GM12891 (cell line): ENCODE results near the gene ZPR1. TPM values are rescaled to one million over a fixed set of nuclear protein-coding genes. Genes with fewer than 3 reads are reported as not detected.
"Not testable (repeated sequence)": the region's sequence is repeated elsewhere in the genome, so short reads cannot be mapped to it uniquely, and the experiment has no call there.

Source experiments
- DNase-seq: peaks from one replicate; pipeline ENCODE4 v3.0.0; 2011; ENCODE audit warnings: low spot score; ENCODE audit not compliant: insufficient read length
- FAIRE-seq: peaks from 2 replicates; lab custom pipeline; 2011; peaks lifted over from hg19 to GRCh38; lab: Jason Lieb, UNC
- PAX5 ChIP-seq: IDR thresholded peaks from 2 replicates; pipeline ENCODE4 v1.6.1; 2011; ENCODE audit warnings: low read length, moderate library complexity, mild to moderate bottlenecking; ENCODE audit not compliant: insufficient read depth, severe bottlenecking
- POLR2A ChIP-seq: IDR thresholded peaks from 2 replicates; pipeline ENCODE4 v1.6.1; 2011; ENCODE audit warnings: low read depth, low read length, control low read depth
- POLR2AphosphoS5 ChIP-seq: IDR thresholded peaks from 2 replicates; pipeline ENCODE4 v1.6.1; 2011; ENCODE audit warnings: low read depth, low read length, control low read depth
- POU2F2 ChIP-seq: IDR thresholded peaks from 2 replicates; pipeline ENCODE4 v1.6.1; 2011; ENCODE audit warnings: low read depth, mild to moderate bottlenecking, control low read depth, low read length, moderate library complexity
- SPI1 ChIP-seq: IDR thresholded peaks from 2 replicates; pipeline ENCODE4 v1.6.1; 2011; ENCODE audit warnings: low read depth, low read length, control low read depth
- TAF1 ChIP-seq: IDR thresholded peaks from 2 replicates; pipeline ENCODE4 v1.6.1; 2011; ENCODE audit warnings: low read depth, low read length, control low read depth
- polyA plus RNA-seq: library from polyadenylated mRNA; unstranded; fragments of >200 nt; gene quantifications from one replicate; pipeline ENCODE4 v1.2.1, GENCODE V29; 2012; ENCODE audit warnings: low read depth, missing spikeins, inconsistent platforms; ENCODE audit not compliant: missing spikeins

ZPR1 gene, protein sequence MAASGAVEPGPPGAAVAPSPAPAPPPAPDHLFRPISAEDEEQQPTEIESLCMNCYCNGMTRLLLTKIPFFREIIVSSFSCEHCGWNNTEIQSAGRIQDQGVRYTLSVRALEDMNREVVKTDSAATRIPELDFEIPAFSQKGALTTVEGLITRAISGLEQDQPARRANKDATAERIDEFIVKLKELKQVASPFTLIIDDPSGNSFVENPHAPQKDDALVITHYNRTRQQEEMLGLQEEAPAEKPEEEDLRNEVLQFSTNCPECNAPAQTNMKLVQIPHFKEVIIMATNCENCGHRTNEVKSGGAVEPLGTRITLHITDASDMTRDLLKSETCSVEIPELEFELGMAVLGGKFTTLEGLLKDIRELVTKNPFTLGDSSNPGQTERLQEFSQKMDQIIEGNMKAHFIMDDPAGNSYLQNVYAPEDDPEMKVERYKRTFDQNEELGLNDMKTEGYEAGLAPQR
- 32.3 TPM for polyA plus RNA-seq

DNA sequence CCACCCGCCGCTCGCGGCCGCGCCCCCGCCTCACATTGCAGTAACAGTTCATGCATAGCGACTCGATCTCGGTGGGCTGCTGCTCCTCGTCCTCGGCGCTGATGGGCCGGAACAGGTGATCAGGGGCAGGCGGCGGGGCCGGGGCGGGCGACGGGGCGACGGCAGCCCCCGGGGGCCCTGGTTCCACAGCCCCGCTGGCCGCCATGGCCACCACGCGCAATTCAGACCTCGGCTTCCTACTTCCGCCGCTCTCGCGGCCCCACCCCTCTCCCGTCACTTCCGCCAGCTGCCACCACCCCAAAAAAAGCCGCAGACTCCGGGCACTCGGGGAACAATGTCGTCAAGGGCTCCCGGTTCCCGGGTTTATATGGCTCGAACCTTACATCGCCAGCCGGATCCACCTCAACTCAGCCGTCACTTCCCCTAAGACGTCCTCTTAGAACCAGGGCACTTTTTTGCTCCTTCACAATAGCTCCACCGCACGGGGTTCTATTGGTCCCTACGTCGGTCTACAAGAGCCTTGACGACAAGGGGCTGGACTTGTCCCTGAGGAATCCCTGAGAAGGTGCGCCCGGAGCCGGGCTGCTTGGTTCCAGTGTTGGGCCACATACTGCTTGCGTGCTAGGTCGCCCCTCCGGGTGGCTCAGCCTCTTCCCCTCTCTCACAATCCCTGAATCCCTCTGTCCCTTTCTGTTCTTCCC, at the start of gene ZPR1:
Gene ZPR1 (minus strand): TSS at position 238 of the 701 bp plus-strand sequence. CDS start 33 bp downstream, at position 205.
- no peak for TF ChIP-seq POU2F2
- no peak for TF ChIP-seq PAX5
- TF ChIP-seq POLR2AphosphoS5 = peak; percentile 85
- TF ChIP-seq POLR2A = peak; percentile 86
- TF ChIP-seq TAF1 = peak; percentile 73; the same call in 1 of the 2 replicates
- FAIRE-seq = peak; percentile 95
- DNase-seq = peak; percentile 92

DNA sequence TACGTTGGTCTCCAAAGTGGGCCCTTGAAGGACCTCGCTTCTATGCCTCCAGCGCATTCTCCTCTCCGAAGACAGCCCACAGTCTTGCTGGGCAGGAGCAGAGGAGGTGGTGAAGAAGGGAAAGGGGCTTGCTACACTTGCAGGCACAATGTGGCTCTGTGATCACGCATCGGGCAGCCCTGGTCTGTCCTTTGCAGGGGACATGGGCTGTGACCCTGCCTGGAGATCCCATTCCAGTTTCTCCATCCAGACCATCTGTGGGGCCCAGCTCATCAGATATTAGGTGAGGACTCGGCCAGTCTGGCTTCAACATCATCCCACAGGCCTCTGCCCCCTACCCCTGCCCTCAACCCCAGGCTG, 48.8 kb upstream of the ZPR1 start:
- no peak for FAIRE-seq
- no peak for DNase-seq
- TF ChIP-seq SPI1 (no peak), POU2F2 (no peak), POLR2A (no peak), PAX5 (no peak), TAF1 (no peak), POLR2AphosphoS5 (no peak)

DNA sequence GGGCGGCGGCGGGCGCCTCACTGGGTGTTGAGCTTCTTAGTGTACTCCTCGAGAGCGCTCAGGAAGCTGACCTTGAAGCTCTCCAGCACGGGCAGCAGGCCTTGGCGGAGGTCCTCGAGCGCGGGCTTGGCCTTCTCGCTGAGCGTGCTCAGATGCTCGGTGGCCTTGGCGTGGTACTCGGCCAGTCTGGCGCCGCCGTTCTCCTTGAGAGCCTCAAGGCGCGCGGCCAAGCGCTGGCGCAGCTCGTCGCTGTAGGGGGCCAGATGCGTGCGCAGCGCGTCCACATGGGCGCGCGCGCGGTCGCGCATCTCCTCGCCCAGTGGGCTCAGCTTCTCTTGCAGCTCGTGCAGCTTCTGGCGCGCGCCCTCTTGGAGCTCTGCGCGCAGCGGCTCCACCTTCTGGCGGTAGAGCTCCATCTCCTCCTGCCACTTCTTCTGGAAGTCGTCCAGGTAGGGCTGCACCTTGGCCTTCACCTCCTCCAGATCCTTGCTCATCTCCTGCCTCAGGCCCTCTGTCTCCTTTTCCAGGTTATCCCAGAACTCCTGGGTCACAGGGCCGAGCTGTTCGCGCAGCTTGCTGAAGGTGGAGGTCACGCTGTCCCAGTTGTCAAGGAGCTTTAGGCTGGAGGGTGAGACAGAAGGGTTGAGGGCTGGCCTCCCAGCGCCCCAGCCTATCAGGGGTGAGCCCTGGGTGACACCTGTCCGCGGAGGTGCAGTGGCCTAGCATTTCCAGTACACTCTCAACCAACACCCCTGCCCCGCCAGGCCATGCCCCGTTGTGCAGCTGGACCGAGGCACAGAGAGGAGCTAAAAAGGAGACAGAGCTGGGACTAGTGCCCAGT, 48.2 kb upstream of the ZPR1 start:
- DNase-seq (peak; percentile 95), FAIRE-seq (peak; percentile 99)
- TF ChIP-seq PAX5 (peak; percentile 50), POLR2A (no peak)

DNA sequence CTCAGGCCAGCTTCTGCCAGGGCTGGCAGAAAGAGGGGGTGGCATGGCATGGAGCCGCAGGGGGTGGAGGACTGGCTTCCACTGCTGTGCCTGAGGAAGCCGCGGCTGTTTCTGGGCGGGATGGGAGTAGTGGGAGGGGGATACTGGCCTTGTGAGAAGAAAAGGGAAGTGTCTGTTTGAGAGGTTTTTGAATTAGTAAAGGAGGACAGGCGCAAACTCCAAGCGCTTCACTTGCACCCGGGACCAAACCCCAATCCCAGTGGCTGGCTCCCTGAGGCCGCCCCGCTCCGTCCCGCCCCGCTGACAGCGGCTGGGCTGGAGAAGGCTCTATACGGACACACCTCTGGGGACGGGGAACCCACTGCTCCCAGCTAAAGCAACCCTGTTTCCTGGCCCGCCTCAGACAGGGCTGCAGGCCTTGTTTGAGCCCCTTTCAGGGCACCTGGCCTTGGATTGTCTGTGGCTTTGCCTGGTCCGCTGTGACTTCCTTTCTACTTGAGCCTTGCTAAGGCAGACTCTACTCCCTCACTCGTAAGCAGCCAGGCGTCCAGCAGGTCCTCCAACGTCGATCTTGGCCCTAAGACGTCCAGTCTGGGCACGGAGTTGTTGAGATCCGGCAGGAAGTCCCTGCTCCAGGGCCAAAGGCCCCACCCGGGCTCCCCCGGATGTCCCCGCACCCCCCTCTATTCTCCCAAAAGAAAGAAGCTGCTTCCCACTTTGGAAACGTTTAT, 47.4 kb upstream of the ZPR1 start:
- DNase-seq (peak; percentile 39), FAIRE-seq (peak; percentile 41)

DNA sequence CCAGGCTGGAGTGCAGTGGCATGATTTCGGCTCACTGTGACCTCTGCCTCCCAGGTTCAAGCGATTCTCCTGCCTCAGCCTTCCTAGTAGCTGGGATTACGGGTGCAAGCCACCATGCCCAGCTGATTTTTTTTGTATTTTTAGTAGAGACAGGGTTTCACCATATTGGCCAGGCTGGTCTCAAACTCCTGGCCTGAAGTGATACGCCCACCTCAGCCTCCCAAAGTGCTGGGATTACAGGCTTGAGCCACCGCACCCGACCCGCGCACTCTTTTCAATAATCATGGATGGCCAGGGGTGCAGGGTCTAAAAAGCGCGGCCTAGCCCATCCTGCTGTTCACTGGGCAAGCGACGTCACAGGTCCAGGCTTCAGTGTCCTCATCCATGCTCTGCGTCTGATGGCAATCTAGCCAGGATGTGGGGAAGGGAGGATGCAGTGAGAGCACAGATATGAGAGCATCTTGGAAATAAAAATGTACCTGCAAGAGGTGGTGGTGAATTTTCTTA, 46.8 kb upstream of the ZPR1 start:
- FAIRE-seq, DNase-seq: not testable (repeated sequence)

More for the DNA sequence above, 47.4 kb upstream of the ZPR1 start:
- TF ChIP-seq PAX5 (no peak), SPI1 (peak; percentile 33; the same call in 1 of the 2 replicates)

DNA sequence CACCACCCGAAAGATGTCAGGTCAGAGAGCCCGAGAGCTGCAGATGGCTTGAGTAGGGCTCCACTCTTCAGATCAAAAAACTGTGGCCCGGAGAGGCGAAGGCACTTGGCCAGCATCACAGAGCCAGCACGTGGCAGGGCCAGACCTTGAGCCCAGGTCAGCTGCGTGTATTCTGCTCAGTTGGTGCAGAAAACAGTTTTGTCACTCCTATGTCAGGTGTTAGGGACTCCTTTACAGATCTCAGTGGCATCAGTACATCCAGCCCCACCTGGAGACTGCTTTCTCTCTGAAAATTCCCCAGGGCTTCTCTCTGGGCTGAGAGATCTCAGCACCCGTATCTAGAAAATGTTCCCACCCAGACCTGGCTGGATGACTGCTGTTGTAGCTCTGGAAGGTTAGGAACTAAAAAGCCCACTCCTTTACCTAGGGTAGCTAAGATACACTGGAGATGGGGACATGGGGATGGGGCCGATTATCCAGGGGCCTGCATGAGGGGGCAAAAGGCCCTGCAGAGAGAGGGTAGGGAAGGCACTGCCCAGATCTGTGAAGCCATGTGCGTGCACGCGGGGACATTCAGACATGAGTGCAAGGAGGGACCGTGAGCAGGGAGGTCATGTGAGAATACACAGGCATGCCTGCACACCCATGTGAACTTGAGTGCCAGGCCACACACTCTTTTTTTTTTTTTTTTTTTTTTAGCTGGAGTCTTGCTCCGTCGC, 46.2 kb upstream of the ZPR1 start:
- TF ChIP-seq POLR2A (no peak), TAF1 (no peak), PAX5 (no peak), SPI1 (no peak), POU2F2 (no peak), POLR2AphosphoS5 (no peak)
- FAIRE-seq (no peak), DNase-seq (no peak)

DNA sequence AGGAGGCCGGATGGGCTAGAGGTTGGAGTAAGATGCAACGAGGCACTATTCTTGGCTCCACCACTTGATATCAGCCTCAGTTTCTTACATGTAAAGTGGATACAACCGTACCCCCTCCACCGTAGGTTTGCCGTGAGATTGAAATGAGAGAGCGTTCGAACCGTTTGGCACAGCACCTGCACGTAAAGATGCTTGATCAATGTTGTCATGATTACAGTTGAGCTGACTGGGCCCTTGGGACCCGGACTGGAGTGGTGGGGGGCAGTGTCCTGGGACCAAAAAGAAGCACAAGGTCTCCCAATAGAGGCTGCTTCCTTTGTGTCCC, 45.6 kb upstream of the ZPR1 start:
- no peak for DNase-seq
- no peak for TF ChIP-seq SPI1
- TF ChIP-seq TAF1 = no peak
- TF ChIP-seq POU2F2 = no peak
- TF ChIP-seq PAX5 = no peak
- TF ChIP-seq POLR2AphosphoS5 = no peak
- TF ChIP-seq POLR2A = no peak
- FAIRE-seq = no peak

DNA sequence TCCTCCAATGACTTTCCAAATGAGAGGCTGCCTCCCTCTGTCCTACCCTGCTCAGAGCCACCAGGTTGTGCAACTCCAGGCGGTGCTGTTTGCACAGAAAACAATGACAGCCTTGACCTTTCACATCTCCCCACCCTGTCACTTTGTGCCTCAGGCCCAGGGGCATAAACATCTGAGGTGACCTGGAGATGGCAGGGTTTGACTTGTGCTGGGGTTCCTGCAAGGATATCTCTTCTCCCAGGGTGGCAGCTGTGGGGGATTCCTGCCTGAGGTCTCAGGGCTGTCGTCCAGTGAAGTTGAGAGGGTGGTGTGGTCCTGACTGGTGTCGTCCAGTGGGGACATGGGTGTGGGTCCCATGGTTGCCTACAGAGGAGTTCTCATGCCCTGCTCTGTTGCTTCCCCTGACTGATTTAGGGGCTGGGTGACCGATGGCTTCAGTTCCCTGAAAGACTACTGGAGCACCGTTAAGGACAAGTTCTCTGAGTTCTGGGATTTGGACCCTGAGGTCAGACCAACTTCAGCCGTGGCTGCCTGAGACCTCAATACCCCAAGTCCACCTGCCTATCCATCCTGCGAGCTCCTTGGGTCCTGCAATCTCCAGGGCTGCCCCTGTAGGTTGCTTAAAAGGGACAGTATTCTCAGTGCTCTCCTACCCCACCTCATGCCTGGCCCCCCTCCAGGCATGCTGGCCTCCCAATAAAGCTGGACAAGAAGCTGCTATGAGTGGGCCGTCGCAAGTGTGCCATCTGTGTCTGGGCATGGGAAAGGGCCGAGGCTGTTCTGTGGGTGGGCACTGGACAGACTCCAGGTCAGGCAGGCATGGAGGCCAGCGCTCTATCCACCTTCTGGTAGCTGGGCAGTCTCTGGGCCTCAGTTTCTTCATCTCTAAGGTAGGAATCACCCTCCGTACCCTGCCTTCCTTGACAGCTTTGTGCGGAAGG, 44.8 kb upstream of the ZPR1 start:
- DNase-seq (no peak), FAIRE-seq (no peak)

More for the DNA sequence above, 44.8 kb upstream of the ZPR1 start:
- TF ChIP-seq POLR2A = no peak
- TF ChIP-seq PAX5 = no peak
- TF ChIP-seq POU2F2 = no peak
- no peak for TF ChIP-seq TAF1
- TF ChIP-seq POLR2AphosphoS5 = no peak
- no peak for TF ChIP-seq SPI1
